ENCODE results near the gene CACNB2. TPM values are rescaled to one million over a fixed set of nuclear protein-coding genes. Genes with fewer than 3 reads are reported as not detected.

CACNB2 gene
- total RNA-seq, 4 donors from 2014 or later, result 60.3 to 158 (median 89.1) TPM

- no peak overlapping the region for H3K4me3 ChIP-seq
- H3K4me1 ChIP-seq, result peaks cover 0 to 62% (median 3%) of the 10 kb centered on the region in 3 donors
- TF ChIP-seq POLR2AphosphoS5 (IDR thresholded peaks at IDR 0.05) (peak; percentile 35), POLR2A (IDR thresholded peaks at IDR 0.05) (no peak), EP300 (IDR thresholded peaks at IDR 0.05) (no peak), CTCF (IDR thresholded peaks at IDR 0.05) (peak in 1 of 4 experiments; percentile 26)
- ATAC-seq, result peak; percentile 88
- H3K9me3 ChIP-seq, result no peaks in the 10 kb centered on the region
- peaks cover 0 to 2% of the 10 kb centered on the region in 2 donors for H3K36me3 ChIP-seq
- peak overlapping the region; percentile 51 to 85 (median 82) for H3K27ac ChIP-seq
- WGBS, 2 donors (ENCODE audit: low coverage in 1 of 2), result 19 to 65% methylated on average over 12 of the region's 12 CpGs
- H3K27me3 ChIP-seq, result no peaks in the 10 kb centered on the region
Observed at GRCh38 chr10:18240185-18240882, 100.1 kb downstream of the CACNB2 start.

DNA sequence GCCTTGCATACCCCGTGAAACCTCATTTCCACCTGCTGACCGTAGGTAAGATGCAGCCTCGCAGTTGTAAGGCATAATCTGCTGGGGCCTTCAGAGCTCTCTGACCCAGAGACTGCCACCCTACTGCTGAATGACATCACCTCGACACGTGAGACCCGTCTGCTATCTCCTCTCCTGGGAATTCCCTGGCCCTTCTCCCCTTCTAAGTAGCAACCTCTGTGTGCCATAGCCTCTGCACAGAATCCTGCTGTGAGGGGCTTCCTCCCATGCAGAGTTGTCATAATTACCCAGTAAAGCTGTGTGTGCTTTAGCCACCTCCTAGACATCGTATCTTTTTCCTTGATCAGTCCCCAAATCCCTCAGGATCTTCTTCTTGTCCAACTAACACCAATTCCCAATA, 106.7 kb downstream of the CACNB2 start:
- Histone ChIP-seq H3K36me3 (peaks cover 0 to 4% of the 10 kb centered on the region in 2 donors), H3K4me3 (no peak overlapping the region), H3K9me3 (no peaks in the 10 kb centered on the region), H3K27ac (no peak overlapping the region), H3K27me3 (no peaks in the 10 kb centered on the region), H3K4me1 (peaks cover 0 to 24% (median 1%) of the 10 kb centered on the region in 3 donors)
- WGBS, 2 donors (ENCODE audit: low coverage in 1 of 2), result 63 to 80% methylated on average over 2 to 6 of the region's 7 CpGs
- no peak for TF ChIP-seq EP300 (IDR thresholded peaks at IDR 0.05)
- no peak for TF ChIP-seq POLR2AphosphoS5 (IDR thresholded peaks at IDR 0.05)
- TF ChIP-seq POLR2A (IDR thresholded peaks at IDR 0.05), result no peak
- TF ChIP-seq CTCF (IDR thresholded peaks at IDR 0.05), result no peak
- no peak for ATAC-seq

DNA sequence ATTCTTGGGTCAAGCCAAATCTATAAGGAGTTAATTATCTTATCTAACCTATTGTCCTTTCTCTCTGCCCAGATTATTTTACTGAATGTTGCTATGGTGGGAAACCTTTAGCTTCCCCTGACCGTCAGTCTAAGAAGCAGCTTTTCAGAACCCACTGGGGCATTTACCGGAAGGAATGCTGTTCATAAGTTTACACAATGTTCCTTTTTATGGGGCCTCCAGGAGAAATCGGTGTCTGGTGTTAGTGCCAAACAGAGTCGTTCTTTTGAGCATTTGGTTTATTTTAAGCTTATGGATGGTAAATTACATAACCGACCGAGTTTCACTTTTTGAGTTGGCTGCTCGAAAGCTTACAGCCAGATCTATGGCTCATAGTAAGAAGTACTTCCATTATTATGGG, 111.9 kb downstream of the CACNB2 start:
- no peak for ATAC-seq
- TF ChIP-seq EP300 (IDR thresholded peaks at IDR 0.05), result no peak
- no peak for TF ChIP-seq POLR2A (IDR thresholded peaks at IDR 0.05)
- TF ChIP-seq CTCF (IDR thresholded peaks at IDR 0.05), result no peak
- TF ChIP-seq POLR2AphosphoS5 (IDR thresholded peaks at IDR 0.05), result peak; percentile 40
- H3K27ac ChIP-seq, result peak overlapping the region in 1 of 4 donors; percentile 33
- H3K4me1 ChIP-seq, result peaks cover 0 to 38% (median 4%) of the 10 kb centered on the region in 3 donors
- no peaks in the 10 kb centered on the region for H3K27me3 ChIP-seq
- H3K36me3 ChIP-seq, result no peaks in the 10 kb centered on the region
- no peaks in the 10 kb centered on the region for H3K9me3 ChIP-seq
- WGBS, 2 donors (ENCODE audit: low coverage in 1 of 2), result 16 to 39% methylated on average over 6 to 7 of the region's 7 CpGs
- H3K4me3 ChIP-seq, result no peak overlapping the region

DNA sequence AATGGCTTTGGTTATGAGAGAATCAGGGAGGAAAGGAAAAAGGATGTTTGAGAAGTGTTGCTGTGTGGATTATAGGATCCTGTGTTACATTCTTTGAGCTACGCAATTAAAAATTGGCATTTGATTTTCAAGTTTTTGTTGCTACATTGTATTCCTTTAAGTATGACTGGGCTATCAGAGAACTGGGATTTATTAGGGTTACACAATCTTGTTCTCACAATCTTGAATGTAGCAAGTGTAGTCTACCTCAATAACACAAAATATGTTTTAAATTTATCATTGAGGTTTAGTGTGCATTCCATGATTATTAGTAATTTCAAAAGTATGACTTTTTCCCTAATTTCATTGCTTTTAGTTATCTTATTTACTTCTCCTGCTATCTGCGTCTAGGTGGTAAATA, 113.9 kb downstream of the CACNB2 start:
- H3K4me1 ChIP-seq, result peaks cover 0 to 52% (median 4%) of the 10 kb centered on the region in 3 donors
- no peaks in the 10 kb centered on the region for H3K9me3 ChIP-seq
- no peak for ATAC-seq
- no peak overlapping the region for H3K27ac ChIP-seq
- H3K27me3 ChIP-seq, result no peaks in the 10 kb centered on the region
- H3K36me3 ChIP-seq, result no peaks in the 10 kb centered on the region
- 81 to 86% methylated on average over 2 of the region's 2 CpGs for WGBS, 2 donors (ENCODE audit: low coverage in 1 of 2)
- H3K4me3 ChIP-seq, result no peak overlapping the region
- no peak for TF ChIP-seq CTCF (IDR thresholded peaks at IDR 0.05)
- no peak for TF ChIP-seq POLR2AphosphoS5 (IDR thresholded peaks at IDR 0.05)
- TF ChIP-seq POLR2A (IDR thresholded peaks at IDR 0.05), result no peak
- no peak for TF ChIP-seq EP300 (IDR thresholded peaks at IDR 0.05)

- no peaks in the 10 kb centered on the region for H3K27me3 ChIP-seq
- H3K36me3 ChIP-seq, result no peaks in the 10 kb centered on the region
- H3K4me1 ChIP-seq, result peaks cover 0 to 58% (median 4%) of the 10 kb centered on the region in 3 donors
- no peak overlapping the region for H3K4me3 ChIP-seq
- no peak overlapping the region for H3K27ac ChIP-seq
- TF ChIP-seq CTCF (IDR thresholded peaks at IDR 0.05) (no peak), EP300 (IDR thresholded peaks at IDR 0.05) (no peak), POLR2A (IDR thresholded peaks at IDR 0.05) (no peak)
- 71 to 77% methylated on average over 4 of the region's 4 CpGs for WGBS, 2 donors (ENCODE audit: low coverage in 1 of 2)
- ATAC-seq, result no peak
- no peaks in the 10 kb centered on the region for H3K9me3 ChIP-seq
Observed at GRCh38 chr10:18254692-18255091, 114.5 kb downstream of the CACNB2 start.

Data from gastroesophageal sphincter (tissue), 4 donors.